Central memory CD4-positive, alpha-beta T cell (primary cell): ENCODE results near the gene SERPINC1.
"Not testable (repeated sequence)": the region's sequence is repeated elsewhere in the genome, so short reads cannot be mapped to it uniquely, and the experiment has no call there.

ENCODE experiments used
- DNase-seq: peaks from one replicate; pipeline ENCODE4 v3.0.0; 2022
- total RNA-seq, 3 experiments: gene quantifications; one replicate each; lab custom pipeline; 2026; lab: John Stamatoyannopoulos, UW

SERPINC1 gene
- 0 to 0.04 (median 0) reads per million in 3 experiments for total RNA-seq

- DNase-seq: no peak
Measured at GRCh38 chr1:173917149-173917548, at the start of gene SERPINC1. Gene SERPINC1 (minus strand): TSS chr1:173917327. CDS start chr1:173917259, 68 bp downstream.

- DNase-seq: not testable (repeated sequence)
Measured at GRCh38 chr1:173965896-173966295, 48.8 kb upstream of the SERPINC1 start.

- DNase-seq: no peak
Measured at GRCh38 chr1:173963477-173963876, 46.4 kb upstream of the SERPINC1 start.

GRCh38 chr1:173960625-173961024 lies 43.5 kb upstream of the SERPINC1 start:
- DNase-seq: no peak

GRCh38 chr1:173954179-173954578 lies 37.1 kb upstream of the SERPINC1 start:
- no peak for DNase-seq

GRCh38 chr1:173948594-173948993 lies 31.5 kb upstream of the SERPINC1 start:
- DNase-seq: no peak

GRCh38 chr1:173946380-173946921 lies 29.3 kb upstream of the SERPINC1 start:
- no peak for DNase-seq

- no peak for DNase-seq
Measured at GRCh38 chr1:173937062-173937461, 19.9 kb upstream of the SERPINC1 start.

- DNase-seq: no peak
Measured at GRCh38 chr1:173934440-173934839, 17.3 kb upstream of the SERPINC1 start.

- not testable (repeated sequence) for DNase-seq
Measured at GRCh38 chr1:173930541-173930940, 13.4 kb upstream of the SERPINC1 start.

GRCh38 chr1:173925306-173926242 lies 8.4 kb upstream of the SERPINC1 start:
- no peak for DNase-seq

GRCh38 chr1:173920861-173921260 lies 3.7 kb upstream of the SERPINC1 start:
- DNase-seq: no peak

- no peak for DNase-seq
Measured at GRCh38 chr1:173917635-173918493, 737 bp upstream of the SERPINC1 start.

- DNase-seq: no peak
Measured at GRCh38 chr1:173916667-173917066, 460 bp downstream of the SERPINC1 start.

GRCh38 chr1:173915596-173915995 lies 1.5 kb downstream of the SERPINC1 start:
- DNase-seq: no peak

- DNase-seq: no peak
Measured at GRCh38 chr1:173914366-173914871, 2.7 kb downstream of the SERPINC1 start.

- no peak for DNase-seq
Measured at GRCh38 chr1:173913111-173913510, 4.0 kb downstream of the SERPINC1 start.

- no peak for DNase-seq
Measured at GRCh38 chr1:173903827-173904531, 13.1 kb downstream of the SERPINC1 start.

- no peak for DNase-seq
Measured at GRCh38 chr1:173900992-173901391, 16.1 kb downstream of the SERPINC1 start.

GRCh38 chr1:173900427-173900826 lies 16.7 kb downstream of the SERPINC1 start:
- no peak for DNase-seq

- no peak for DNase-seq
Measured at GRCh38 chr1:173894189-173894588, 22.9 kb downstream of the SERPINC1 start.

- no peak for DNase-seq
Measured at GRCh38 chr1:173893611-173894010, 23.5 kb downstream of the SERPINC1 start.
